Measurements from ENCODE around the gene KIAA1210. TPM values are rescaled to one million over a fixed set of nuclear protein-coding genes. Genes with fewer than 3 reads are reported as not detected.

The KIAA1210 gene
- total and polyA plus RNA-seq, 2 of the 4 experiments (the other 2 are of a cell fraction), result not detected

- H4K5ac ChIP-seq (ENCODE audit: low read depth, low read length), result no peak overlapping the region
- ChIA-PET CTCF (no interaction called here), POLR2A (ENCODE audit: unreplicated experiment) (no interaction called here)
- H2BK5ac ChIP-seq (ENCODE audit: low read depth, low read length, poor library complexity, severe bottlenecking), result no peak overlapping the region
- dilution Hi-C loops (cut with HindIII; ENCODE audit: low sequenced_read_pairs, unreplicated experiment), result no loop called here
- no peak overlapping the region for H3K4me2 ChIP-seq (ENCODE audit: low read depth, low read length)
- no peak overlapping the region for H2AK9ac ChIP-seq (replicated peaks; ENCODE audit: low read depth, low read length, poor library complexity)
- H2AK5ac ChIP-seq (ENCODE audit: low read depth, low read length), result no peak overlapping the region
- H3K4me1 ChIP-seq (ENCODE audit: control insufficient read depth, insufficient read depth, low read length), result no peaks in the 10 kb centered on the region
- no TSS peak for BruUV-seq (replicated peaks)
- H3K27me3 ChIP-seq (ENCODE audit: control insufficient read depth, insufficient read depth, low read length), result peaks cover 7% of the 10 kb centered on the region
- no peak overlapping the region for H4K91ac ChIP-seq (ENCODE audit: insufficient read depth, low read depth, low read length)
- H3K18ac ChIP-seq (ENCODE audit: low read depth, low read length), result no peak overlapping the region
- no peak overlapping the region for H4K8ac ChIP-seq (ENCODE audit: low read depth in 2 of 2, low read length in 2 of 2)
- H3K9me3 ChIP-seq (ENCODE audit: control insufficient read depth, insufficient read depth, low read length), result no peaks in the 10 kb centered on the region
- no peak overlapping the region for H2BK120ac ChIP-seq (ENCODE audit: low read depth, low read length)
- no peak for ATAC-seq (ENCODE audit: low read depth)
- DNase-seq, result peak; percentile 19
- no peaks in the 10 kb centered on the region for H3K9me1 ChIP-seq (ENCODE audit: insufficient read depth, low read length)
- no peak overlapping the region for H3K4me3 ChIP-seq (ENCODE audit: insufficient read depth, low read depth, low read length)
- no peak overlapping the region for H3K4ac ChIP-seq (ENCODE audit: low read depth, low read length)
- H3K23ac ChIP-seq (ENCODE audit: low read depth, low read length), result no peak overlapping the region
- H3K9ac ChIP-seq (ENCODE audit: low read depth, low read length), result no peak overlapping the region
- in situ Hi-C loops (cut with MboI; ENCODE audit: low sequenced_read_pairs), result no loop called here
- intact Hi-C loops (cut with micrococcal nuclease), result no loop called here
- H2BK20ac ChIP-seq (ENCODE audit: low read depth, low read length), result no peak overlapping the region
- H3K36me3 ChIP-seq (ENCODE audit: control insufficient read depth, insufficient read depth, low read length), result no peaks in the 10 kb centered on the region
- no peak overlapping the region for H3K56ac ChIP-seq (ENCODE audit: extremely low read depth, insufficient read depth, low read length)
- H2AFZ ChIP-seq (replicated peaks; ENCODE audit: low read length, poor library complexity), result no peak overlapping the region
- H2BK15ac ChIP-seq (ENCODE audit: low read depth, low read length), result no peak overlapping the region
- TF ChIP-seq CEBPB (IDR thresholded peaks at IDR 0.05; ENCODE audit: low read depth, low read length) (no peak), USF2 (IDR thresholded peaks at IDR 0.05; ENCODE audit: low read depth, low read length) (no peak), MXI1 (IDR thresholded peaks at IDR 0.05; ENCODE audit: borderline replicate concordance, low read depth, low read length) (no peak), MAZ (IDR thresholded peaks at IDR 0.05; ENCODE audit: borderline replicate concordance, low read depth, low read length) (no peak)
- H3K27ac ChIP-seq (ENCODE audit: insufficient read depth, low read length), result no peak overlapping the region
- H4K20me1 ChIP-seq (ENCODE audit: insufficient read depth, low read length), result no peaks in the 10 kb centered on the region
- H3K79me1 ChIP-seq (ENCODE audit: low read depth in 1 of 2, low read length in 2 of 2), result no peaks in the 10 kb centered on the region
- no peak overlapping the region for H3K14ac ChIP-seq (replicated peaks; ENCODE audit: low read depth, low read length)
Observed at GRCh38 chrX:119105826-119106225, 21.8 kb downstream of the KIAA1210 start.

Data from IMR-90 (cell line).